ENCODE results near the gene TM4SF5. TPM values are rescaled to one million over a fixed set of nuclear protein-coding genes. Genes with fewer than 3 reads are reported as not detected.

TM4SF5 gene
- total RNA-seq, 1 donor = not detected

DNA sequence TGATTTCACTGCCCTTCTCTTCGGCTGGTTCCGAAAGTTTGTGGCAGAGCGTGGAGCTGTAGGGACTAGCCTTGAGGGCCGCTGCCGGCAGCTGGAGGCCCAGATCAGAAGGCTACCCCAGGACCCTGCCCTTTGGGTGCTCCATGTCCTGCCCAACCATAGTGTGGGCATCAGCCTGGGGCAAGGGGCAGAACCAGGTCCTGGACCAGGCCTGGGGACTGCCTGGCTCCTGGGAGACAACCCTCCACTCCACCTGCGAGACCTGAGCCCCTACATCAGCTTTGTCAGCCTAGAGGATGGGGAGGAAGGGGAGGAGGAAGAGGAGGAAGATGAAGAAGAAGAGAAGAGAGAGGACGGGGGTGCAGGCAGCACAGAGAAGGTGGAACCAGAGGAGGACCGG, 31.1 kb upstream of the TM4SF5 start:
- TF ChIP-seq, protein P1, sequence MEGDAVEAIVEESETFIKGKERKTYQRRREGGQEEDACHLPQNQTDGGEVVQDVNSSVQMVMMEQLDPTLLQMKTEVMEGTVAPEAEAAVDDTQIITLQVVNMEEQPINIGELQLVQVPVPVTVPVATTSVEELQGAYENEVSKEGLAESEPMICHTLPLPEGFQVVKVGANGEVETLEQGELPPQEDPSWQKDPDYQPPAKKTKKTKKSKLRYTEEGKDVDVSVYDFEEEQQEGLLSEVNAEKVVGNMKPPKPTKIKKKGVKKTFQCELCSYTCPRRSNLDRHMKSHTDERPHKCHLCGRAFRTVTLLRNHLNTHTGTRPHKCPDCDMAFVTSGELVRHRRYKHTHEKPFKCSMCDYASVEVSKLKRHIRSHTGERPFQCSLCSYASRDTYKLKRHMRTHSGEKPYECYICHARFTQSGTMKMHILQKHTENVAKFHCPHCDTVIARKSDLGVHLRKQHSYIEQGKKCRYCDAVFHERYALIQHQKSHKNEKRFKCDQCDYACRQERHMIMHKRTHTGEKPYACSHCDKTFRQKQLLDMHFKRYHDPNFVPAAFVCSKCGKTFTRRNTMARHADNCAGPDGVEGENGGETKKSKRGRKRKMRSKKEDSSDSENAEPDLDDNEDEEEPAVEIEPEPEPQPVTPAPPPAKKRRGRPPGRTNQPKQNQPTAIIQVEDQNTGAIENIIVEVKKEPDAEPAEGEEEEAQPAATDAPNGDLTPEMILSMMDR (IDR thresholded peaks at IDR 0.05; ENCODE audit: insufficient read depth, low read depth, low read length) = no peak
- no peak overlapping the region for H3K4me3 ChIP-seq (ENCODE audit: low read depth, low read length)
- no peak for DNase-seq (ENCODE audit: low read depth)

DNA sequence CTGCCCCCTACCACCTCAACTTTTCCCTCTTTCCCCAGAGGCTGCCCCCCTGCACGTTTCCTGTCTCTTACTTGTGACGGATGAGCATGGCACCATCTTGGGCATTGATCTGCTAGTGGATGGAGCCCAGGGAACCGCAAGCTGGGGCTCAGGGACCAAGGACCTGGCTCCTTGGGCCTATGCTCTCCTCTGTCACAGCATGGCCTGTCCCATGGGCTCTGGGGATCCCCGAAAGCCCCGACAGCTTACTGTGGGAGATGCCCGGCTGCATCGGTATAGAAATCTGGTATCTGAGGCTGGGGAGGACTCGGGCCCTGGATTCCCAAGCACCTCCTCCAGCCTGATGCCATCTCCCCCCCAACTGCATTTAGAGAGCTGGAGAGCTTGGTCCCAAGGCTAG, 30.1 kb upstream of the TM4SF5 start:
- TF ChIP-seq, protein P1 (IDR thresholded peaks at IDR 0.05; ENCODE audit: insufficient read depth, low read depth, low read length) = no peak
- no peak overlapping the region for H3K4me3 ChIP-seq (ENCODE audit: low read depth, low read length)
- no peak for DNase-seq (ENCODE audit: low read depth)

DNA sequence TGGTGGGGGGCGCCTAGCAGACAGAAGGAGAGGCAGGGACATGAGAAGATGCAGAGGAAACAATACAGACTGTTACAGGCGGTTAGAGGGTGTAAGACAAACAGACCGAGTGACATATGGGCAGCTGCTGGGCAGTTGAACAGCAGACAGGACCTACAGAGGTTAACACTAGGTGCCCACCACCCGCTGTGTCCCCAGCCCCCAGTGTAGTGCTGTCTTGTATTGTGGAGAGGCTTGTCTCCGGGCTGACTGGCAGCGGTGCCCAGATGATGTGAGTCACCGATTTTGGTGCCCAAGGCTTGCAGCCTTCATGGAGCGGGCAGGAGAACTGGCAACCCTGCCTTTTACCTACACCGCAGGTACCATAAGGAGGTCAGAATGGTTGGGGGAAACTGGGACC, 29.6 kb upstream of the TM4SF5 start:
- H3K4me3 ChIP-seq (ENCODE audit: low read depth, low read length) = no peak overlapping the region
- no peak for DNase-seq (ENCODE audit: low read depth)
- TF ChIP-seq, protein P1 (IDR thresholded peaks at IDR 0.05; ENCODE audit: insufficient read depth, low read depth, low read length) = no peak

DNA sequence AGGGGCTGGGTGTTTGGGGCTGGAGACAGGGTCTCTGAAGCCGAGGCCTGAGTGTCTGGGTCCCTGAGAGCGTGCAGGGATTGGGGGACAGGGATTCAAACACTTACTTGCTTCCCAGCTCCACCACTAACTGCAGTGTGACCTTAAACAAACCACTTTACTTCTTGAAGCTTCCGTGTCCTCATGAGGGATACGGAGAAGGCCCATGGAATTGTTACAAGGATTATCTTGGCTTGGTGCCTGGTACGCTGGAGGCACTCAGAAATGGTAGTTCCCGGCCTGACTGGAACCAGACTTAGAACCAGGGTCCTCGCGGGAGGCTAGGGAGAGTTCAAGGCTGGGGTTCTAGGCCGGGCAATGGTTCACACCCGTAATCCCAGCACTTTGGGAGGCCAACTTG, 29.1 kb upstream of the TM4SF5 start:
- DNase-seq (ENCODE audit: low read depth) = no peak
- H3K4me3 ChIP-seq (ENCODE audit: low read depth, low read length) = no peak overlapping the region
- TF ChIP-seq, protein P1 (IDR thresholded peaks at IDR 0.05; ENCODE audit: insufficient read depth, low read depth, low read length) = no peak

DNA sequence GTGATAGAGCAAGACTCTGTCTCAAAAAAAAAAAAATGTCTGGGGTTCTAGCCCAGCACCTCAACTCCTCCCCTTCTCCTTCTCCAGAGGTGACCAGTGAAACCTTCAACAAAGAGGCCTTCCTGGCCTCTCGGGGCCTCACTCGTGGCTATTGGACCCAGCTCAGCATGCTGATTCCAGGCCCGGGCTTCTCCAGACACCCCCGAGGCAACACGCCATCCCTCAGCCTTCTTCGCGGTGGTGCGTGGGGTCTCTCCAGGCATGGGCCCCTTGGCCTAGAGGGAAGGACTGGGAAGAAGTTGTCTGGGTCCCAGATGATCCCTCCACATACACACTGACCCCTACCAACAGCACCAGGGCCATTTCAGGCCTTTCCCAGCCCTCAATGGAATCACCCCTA, 28.5 kb upstream of the TM4SF5 start:
- no peak for DNase-seq (ENCODE audit: low read depth)
- TF ChIP-seq, protein P1 (IDR thresholded peaks at IDR 0.05; ENCODE audit: insufficient read depth, low read depth, low read length) = no peak
- H3K4me3 ChIP-seq (ENCODE audit: low read depth, low read length) = no peak overlapping the region

DNA sequence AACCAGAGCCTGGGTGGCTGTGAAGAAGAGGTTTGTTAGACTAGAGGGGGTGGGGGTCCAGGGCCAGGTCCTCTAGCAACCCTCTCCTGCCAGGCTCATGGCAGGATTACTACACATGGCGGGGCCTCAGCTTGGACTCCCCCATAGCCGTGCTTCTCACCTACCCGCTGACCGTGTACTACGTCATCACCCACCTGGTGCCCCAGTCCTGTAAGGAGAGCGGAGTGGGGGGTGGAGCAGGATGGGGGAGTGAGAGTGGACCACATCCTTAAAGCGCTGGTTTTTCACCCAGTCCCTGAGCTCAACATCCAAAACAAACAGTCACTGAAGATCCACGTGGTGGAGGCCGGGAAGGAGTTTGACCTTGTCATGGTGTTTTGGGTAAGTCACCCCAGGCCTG, 27.8 kb upstream of the TM4SF5 start:
- no peak overlapping the region for H3K4me3 ChIP-seq (ENCODE audit: low read depth, low read length)
- DNase-seq (ENCODE audit: low read depth) = no peak
- TF ChIP-seq, protein P1 (IDR thresholded peaks at IDR 0.05; ENCODE audit: insufficient read depth, low read depth, low read length) = no peak
